WI38 (cell line): ENCODE data around the gene ZFYVE1.

Experiments
- H3K4me3 ChIP-seq: 2 replicates; pipeline ENCODE4 v1.5.1; 2011; ENCODE audit warnings: low read depth, mild to moderate bottlenecking, control low read depth, low read length
- TF ChIP-seq, protein P1 (sequence below): IDR thresholded peaks from 2 replicates; pipeline ENCODE4 v1.5.1; 2012; ENCODE audit warnings: low read depth, mild to moderate bottlenecking, control low read depth, low read length

ZFYVE1 gene

DNA sequence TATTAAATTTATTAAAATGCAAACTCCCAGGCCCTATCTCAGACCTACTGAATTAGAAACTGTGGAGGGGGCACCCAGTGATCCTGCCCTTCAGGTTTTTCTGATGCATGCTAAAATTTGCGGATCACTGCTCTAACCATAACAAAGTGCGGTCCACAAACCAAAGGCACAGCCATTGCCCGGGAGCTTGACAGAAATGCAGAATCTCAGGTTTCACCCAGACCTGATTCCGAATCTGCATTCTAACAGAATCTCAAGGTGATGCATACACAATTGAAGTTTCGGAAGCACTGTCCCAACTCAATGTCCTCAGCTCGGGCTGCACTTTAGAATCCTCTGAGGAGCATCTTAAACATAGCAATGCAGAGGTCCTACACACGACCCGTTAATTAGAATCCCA is 46.0 kb downstream of the ZFYVE1 start:
- TF ChIP-seq, protein P1, sequence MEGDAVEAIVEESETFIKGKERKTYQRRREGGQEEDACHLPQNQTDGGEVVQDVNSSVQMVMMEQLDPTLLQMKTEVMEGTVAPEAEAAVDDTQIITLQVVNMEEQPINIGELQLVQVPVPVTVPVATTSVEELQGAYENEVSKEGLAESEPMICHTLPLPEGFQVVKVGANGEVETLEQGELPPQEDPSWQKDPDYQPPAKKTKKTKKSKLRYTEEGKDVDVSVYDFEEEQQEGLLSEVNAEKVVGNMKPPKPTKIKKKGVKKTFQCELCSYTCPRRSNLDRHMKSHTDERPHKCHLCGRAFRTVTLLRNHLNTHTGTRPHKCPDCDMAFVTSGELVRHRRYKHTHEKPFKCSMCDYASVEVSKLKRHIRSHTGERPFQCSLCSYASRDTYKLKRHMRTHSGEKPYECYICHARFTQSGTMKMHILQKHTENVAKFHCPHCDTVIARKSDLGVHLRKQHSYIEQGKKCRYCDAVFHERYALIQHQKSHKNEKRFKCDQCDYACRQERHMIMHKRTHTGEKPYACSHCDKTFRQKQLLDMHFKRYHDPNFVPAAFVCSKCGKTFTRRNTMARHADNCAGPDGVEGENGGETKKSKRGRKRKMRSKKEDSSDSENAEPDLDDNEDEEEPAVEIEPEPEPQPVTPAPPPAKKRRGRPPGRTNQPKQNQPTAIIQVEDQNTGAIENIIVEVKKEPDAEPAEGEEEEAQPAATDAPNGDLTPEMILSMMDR = no peak
- H3K4me3 ChIP-seq = no peak overlapping the region

DNA sequence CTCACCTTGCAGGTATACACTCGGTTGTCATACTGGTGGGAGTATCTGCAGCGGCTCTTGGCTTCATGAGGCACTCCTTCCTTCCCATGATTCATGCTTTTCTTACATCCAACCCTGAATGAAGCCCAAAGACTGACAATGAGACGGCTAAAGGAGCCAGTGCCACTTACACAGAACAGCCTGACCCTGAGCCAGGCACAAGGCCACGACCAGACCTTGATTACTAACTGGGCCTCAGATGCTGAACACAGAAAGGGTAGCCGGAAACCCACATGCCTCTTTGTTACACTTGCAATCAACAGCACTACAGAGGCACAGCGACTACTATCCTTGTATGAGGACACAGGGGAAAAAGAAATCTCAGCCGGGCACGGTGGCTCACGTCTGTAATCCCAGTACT is 48.0 kb downstream of the ZFYVE1 start:
- no peak overlapping the region for H3K4me3 ChIP-seq
- TF ChIP-seq, protein P1 = no peak

DNA sequence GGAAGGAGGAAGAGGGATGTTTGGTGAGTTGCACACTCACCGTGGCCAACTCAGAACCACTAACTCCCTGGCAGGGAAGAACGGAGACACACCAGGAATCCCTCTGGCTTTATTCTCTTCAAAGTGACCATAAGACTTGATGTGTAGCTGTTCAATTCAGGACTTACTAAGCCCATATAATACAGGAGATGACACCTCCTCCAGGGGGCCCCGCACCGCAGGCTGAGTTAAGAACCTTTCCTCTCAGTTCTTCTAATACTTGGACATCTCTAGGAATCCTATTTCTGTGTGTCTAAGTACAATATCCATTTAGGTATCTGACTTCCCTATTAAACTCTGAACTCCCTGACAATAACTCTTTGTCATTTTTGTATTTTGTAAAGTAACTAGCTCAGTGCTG is 51.1 kb downstream of the ZFYVE1 start:
- no peak overlapping the region for H3K4me3 ChIP-seq
- TF ChIP-seq, protein P1 = no peak

DNA sequence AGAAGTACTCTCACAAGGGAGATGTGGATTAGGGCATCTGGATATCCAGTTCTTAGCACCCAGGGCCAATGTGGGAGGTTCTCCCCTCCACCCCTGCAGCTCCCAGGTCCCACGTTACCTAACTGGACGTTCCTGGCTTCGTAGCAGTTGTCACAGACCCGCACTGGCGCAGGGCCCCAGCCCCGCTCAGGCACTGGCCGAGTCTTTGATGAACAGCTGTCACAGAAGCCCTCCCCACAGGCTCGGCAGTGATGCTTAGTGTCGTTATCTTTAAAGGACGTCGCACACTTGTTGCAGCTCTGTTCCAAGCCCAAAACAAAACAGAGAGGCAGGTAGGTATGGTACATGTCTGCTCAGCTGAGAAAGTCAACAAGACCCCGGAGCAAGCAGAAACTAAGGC is 52.2 kb downstream of the ZFYVE1 start:
- H3K4me3 ChIP-seq = no peak overlapping the region
- TF ChIP-seq, protein P1 = no peak

DNA sequence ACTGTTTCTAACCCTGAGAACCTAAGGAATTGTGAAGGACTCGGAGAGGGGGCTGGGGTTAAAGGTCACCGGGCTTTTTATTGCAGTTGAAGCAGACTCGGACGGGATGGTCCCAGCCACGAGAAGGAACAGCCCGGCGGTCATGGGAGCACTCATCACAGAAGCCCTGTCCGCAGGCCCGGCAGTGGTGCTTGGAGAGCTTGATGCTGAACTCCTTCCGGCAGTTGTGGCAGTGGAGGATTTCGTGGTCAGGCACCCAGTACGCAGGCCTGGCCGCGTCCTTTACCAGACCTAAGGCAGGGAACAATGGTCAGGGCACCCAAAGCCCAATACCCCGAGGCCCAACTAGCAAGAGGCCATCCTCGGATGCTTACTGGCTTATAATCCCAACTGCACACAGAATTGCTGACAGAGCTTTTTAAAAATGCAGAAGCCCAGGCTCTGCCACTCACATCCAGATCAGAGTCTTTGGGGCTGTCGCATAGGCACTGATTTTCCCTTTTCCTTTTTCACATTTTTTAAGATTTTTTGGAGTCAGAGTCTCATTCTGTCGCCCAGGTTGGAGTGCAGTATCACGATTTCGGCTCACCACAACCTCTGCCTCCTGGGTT is 56.0 kb downstream of the ZFYVE1 start:
- H3K4me3 ChIP-seq = no peak overlapping the region

DNA sequence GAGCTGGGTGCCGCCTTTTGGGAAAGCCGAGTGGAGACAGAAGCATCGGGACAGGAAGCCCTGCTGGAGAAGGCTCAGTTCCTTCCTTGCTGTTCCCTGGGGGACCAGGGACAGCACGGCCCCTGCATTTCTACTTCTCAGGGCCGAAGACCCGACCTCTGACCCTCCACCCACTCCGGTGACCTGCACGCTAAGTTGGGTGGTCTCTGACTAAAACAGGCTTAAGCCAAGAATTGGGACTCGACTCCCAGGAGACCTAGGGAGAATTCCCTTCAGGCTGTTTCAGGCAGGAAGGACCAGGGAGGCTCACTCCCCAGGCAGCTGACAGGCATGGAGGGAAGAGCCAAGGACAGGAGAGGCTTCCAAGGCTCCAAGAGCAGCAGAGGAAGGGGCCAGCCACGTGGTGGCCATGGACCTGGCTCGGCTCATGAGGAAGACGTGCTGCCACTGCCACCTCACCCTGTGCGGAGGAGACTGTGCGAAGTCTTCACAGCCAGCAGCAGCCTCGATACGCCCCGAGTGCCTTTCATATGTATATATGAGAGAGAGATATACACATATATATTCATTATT is 56.8 kb downstream of the ZFYVE1 start:
- TF ChIP-seq, protein P1 = no peak
- no peak overlapping the region for H3K4me3 ChIP-seq

More for the DNA sequence above, 56.0 kb downstream of the ZFYVE1 start:
- TF ChIP-seq, protein P1 = no peak

DNA sequence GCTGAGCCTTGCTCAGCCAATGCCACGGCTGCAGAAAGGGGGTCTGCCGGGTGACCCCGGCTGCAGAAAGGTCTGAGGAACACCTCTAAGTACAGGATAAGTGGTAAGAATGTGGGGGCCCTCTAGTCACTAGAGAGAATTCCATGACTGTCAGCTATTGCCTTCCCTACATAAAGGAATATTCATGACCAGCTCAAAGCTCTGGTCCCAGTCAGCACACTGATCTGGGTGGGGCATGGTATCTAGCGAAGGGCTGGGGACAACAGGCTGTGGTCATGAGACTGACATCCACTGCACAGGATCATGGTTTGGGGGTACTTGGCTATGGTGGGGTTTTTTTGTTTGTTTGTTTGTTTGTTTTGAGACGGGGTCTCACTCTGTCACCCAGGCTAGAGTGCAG is 58.6 kb downstream of the ZFYVE1 start:
- no peak overlapping the region for H3K4me3 ChIP-seq
- TF ChIP-seq, protein P1 = no peak
